Hepatic stellate cell (primary cell): ENCODE data around the gene KIF2C.
"Not testable (repeated sequence)": the region's sequence is repeated elsewhere in the genome, so short reads cannot be mapped to it uniquely, and the experiment has no call there.

Experiments used
- DNase-seq: peaks from one replicate; pipeline ENCODE4 v3.0.0; 2011; ENCODE audit warnings: low spot score

Gene KIF2C

DNA sequence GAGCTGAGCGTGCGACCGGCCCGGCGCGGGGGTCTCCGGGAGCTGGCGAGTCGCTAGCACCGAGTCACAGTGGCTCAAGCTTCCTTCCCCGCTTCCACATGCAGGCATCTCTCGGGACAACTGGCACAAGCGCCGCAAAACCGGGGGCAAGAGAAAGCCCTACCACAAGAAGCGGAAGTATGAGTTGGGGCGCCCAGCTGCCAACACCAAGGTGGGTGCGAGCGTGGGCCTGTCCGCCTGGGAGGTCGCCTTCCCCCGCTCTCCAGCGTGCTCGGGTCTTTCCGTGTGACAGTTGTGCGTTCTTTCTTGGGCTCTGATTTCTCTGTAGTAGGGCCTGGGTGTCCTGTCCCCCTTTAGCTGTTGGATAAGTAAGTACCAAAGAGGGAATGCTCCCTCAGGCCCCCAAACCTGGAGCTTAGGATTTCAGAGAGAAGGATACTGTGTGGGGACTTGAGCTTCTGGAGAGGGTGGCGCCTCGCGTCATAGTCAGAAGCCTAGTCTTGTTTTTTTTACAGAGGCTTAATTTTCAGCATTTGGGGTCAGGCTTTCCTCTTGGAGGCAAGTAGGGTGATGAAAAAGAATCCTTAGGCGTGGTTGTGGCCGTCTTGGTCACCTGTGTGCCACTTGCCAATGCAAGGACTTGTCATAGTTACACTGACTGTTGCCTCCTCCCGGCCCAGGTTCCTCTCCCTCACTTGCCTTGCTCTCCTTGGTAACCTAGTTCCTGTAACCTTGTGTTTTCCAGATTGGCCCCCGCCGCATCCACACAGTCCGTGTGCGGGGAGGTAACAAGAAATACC, 36.5 kb downstream of the KIF2C start:
- DNase-seq: peak; percentile 34

- no peak for DNase-seq
Observed at GRCh38 chr1:44776730-44777068, 37.1 kb downstream of the KIF2C start.

- DNase-seq: no peak
Observed at GRCh38 chr1:44777547-44777946, 37.9 kb downstream of the KIF2C start.

DNA sequence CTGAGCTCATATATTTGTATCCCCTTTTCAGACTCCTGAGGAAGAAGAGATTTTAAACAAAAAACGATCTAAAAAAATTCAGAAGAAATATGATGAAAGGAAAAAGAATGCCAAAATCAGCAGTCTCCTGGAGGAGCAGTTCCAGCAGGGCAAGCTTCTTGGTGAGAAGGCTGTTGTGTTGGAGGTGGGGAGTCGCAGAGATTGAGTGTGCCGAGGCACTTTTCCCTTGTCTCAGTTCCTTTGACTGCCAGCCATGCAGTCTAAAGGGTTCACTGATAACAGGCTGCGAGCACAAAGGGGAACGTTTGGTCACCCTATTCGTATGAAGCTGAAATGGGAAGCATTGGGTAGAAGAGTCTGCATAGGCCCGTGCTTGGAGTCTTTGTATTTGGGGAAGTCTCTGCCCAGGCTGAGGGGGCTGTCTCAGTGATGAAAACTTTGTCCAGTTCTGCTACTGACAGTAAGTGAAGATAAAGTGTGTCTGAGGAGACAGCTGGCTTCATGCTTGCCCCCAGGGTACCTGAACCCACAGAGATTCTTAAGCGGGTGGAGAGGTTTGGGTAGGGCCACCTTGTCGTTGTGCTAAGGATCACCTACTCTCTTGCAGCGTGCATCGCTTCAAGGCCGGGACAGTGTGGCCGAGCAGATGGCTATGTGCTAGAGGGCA, 38.5 kb downstream of the KIF2C start:
- no peak for DNase-seq

- no peak for DNase-seq
Observed at GRCh38 chr1:44778705-44779576, 39.3 kb downstream of the KIF2C start.

DNA sequence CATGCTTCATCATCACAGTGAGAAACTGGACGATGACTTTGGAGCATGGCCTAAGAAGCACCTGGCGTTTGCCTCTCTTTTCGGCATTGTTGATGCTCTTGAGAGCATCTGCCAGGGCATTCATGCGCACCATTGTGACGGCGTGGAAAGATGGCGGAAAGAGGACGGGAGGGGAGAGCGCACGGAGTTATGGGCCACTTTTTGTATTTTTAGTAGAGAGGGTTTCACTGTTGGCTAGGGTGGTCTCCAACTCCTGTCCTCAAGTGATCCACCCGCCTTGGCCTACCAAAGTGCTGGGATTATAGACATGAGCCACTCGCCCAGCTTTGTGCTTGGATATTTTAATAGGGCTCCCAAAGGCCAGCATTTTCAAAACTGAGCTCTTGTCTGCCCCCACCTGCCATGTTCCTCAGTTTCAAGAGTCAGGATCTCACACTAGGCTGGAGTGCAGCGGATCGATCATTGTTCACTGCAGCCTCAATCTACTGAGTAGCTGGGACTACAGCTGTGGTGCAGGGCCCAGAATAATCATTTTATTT, 41.0 kb downstream of the KIF2C start:
- no peak for DNase-seq

- no peak for DNase-seq
Observed at GRCh38 chr1:44783697-44784093, 44.1 kb downstream of the KIF2C start.

GRCh38 chr1:44784094-44785028, 44.7 kb downstream of the KIF2C start:
- DNase-seq: no peak

DNA sequence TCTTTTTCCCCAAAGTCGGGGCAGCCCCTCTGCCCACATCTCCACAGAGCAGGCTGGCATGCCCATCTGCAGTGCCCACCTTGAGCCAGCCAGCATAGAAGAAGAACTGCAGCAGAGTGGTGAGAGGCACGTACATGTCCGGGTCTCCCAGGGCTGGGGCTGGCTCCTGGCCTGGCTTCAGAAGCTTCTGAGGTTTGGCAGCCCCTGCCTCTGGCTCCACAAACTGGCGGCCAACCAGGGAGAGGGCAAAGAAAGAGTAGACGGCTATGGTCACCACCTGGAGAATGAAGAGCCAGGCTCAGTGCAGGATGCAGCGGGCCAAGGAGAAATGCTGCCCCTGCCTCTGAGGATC, 45.4 kb downstream of the KIF2C start:
- DNase-seq: no peak

- DNase-seq: no peak
Observed at GRCh38 chr1:44785501-44786137, 46.0 kb downstream of the KIF2C start.

- DNase-seq: peak; percentile 68
Observed at GRCh38 chr1:44786138-44786840, 46.7 kb downstream of the KIF2C start.

DNA sequence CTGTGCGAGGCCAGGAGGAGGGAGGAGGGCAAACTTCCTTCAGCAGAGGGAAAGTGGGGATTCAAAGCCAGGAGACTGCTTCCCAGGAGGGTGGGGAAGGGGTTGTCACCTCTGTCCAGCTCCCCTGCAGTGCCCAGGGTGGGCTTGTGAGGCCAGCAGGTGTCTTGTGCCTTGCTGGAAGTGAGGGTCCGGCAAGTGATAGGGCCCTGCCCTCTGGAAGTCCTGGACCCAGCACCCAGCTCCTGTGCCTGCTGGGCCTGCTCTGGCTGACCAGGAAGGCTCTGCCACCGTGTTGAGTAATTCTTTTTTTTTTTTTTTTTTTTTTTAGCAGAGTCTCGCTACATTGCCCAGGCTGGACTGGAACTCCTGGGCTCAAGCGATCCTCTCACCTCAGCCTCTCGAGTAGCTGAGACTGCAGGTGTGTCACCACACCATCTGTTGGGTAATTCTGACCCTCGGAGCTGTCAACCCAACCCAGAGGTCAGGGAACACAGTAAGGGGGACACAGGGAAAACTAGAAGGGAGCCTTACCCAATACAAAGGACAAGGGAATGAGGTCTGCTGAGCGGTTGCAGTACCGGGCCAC, 47.3 kb downstream of the KIF2C start:
- no peak for DNase-seq

DNA sequence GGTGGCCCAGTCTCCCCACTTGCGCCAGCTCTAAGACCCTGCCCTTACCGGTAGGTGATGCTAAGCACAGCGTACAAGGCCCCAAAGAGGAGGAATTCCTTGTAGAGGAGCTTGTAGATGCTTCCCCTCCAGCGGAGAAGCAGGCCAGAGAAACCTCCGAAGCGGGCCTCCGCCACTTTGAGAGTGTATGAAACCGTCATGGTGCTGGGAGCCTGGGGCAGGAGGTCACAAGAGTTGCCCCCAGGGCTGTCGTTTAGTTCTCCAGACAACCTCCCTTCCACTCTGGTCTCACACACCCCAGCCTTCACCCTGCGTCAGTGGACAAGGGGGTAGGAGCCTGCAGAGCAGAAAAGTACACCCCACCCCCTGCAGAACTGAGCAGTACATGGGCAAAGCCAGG, 47.9 kb downstream of the KIF2C start:
- no peak for DNase-seq

DNA sequence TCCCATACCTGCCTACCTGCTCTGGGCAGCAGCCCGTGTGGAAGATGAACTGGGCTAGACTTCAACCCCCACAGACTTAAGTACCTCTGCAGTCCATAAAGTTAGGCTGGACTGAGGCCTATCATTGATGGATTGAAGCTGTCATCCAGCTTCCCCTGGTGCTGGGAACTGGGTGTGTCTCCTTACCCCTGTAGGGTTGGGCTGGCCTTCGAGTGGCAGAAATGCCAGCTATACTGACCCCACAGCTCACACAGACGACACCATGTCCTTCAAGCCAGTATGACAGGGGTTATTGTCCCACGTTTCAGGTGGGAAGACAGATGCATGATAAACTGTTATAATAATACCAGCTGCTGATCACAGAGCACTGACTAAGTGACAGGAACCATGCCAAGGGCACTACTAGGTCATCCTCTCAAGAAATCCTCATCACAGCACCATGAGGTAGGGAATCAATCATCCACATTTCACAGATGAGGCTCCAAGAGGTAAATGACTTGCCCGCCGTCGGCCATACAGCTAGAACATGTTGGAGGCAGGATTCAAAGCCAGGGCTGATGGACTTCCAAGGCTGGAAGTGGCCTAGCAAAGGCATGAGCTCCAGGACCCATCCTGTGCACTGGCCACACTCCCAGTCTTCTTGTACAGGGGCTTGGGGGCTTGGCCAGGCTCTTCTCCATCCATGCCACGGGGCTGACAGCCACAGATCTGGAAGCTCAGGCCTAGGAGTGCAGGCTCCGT, 48.7 kb downstream of the KIF2C start, which contains the start of gene BEST4:
Gene BEST4 (minus strand): TSS at position 51 of the 741 bp plus-strand sequence. CDS start 465 bp downstream, outside the sequence.
- DNase-seq: no peak

DNA sequence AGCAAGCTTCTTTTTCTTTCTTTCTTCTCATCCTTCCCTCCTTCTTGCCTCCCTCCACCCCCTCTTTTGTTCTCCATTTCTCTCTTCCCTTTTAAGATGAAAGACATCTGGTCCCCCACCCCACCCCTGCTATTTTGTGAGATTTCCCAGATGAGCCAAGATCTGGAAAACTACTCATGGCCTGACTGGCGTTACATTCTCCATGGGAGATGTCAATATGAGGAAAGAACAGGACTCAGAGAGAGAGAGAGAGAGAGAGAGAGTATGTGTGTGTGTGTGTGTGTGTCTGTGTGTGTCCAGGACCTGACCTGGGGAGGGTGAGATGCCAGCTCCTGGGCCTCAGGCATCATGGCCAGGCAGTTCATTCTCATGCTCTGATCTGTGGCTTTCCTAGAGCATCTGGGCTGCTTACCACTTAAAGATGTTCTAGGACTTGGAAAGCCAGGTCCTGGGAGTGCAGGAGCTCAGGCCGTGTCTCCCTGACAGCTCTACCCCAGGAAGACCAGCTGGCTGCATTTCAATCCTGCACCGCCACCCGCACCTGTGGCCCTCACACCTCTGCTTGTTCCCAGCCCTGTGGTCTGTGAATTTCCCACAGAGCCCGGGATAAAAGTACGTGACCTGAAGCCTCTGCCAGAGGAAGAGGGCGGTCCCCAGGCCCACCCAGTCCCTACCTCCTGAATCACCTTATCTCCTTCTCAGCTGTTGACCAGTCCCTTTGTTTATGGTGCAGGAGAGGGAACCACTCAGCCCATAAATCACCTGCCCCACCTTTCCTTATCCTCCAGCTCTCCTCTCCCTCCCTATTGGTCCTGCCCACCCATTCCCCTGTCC, 51.5 kb downstream of the KIF2C start:
- no peak for DNase-seq

- no peak for DNase-seq
Observed at GRCh38 chr1:44792736-44793502, 53.3 kb downstream of the KIF2C start.

DNA sequence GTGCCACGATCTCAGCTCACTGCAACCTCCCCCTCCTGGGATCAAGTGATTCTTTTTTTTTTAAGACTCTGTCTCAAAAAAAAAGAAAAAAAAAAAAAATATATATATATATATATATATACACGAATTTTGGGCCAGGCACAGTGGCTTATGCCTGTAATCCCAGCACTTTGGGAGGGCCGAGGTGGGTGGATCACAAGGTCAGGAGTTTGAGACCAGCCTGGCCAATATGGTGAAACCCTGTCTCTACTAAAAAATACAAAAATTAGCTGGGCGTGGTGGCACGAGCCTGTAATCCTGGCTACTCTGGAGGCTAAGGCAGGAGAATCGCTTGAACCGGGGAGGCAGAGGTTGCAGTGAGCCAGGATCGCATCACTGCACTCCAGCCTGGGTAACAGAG, 58.2 kb downstream of the KIF2C start:
- not testable (repeated sequence) for DNase-seq
